ENCODE results near the gene MVB12B.

- TF ChIP-seq CTCF (IDR thresholded peaks at IDR 0.05; ENCODE audit: insufficient read depth, low read depth, low read length) (no peak), EZH2 (IDR thresholded peaks at IDR 0.05; ENCODE audit: insufficient read depth, low read length) (no peak)
Observed at GRCh38 chr9:126474206-126474765, 147.7 kb downstream of the MVB12B start.

Data from astrocyte (in vitro differentiated cells and primary cell).